MCF 10A (cell line): ENCODE measurements around the gene RNF220. TPM values are rescaled to one million over a fixed set of nuclear protein-coding genes. Genes with fewer than 3 reads are reported as not detected.

ENCODE experiments used
- BruUV-seq: library from RNA; stranded (reverse); fragments of 400-500 nt; replicated peaks from 2 replicates; lab custom pipeline; 2021; lab: Mats Ljungman, UMichigan
- CTCF ChIA-PET: fragments of 300-600 bp; sonication (Branson Sonifier 250); formaldehyde crosslinking; extraction: SDS; loops from one replicate; lab custom pipeline; 2021; ENCODE audit warnings: antibody characterized with exemption, inconsistent platforms; lab: Yijun Ruan, JAX
- POLR2A ChIA-PET: fragments of 300-600, 350-650 bp; sonication (Branson Sonifier 250); formaldehyde crosslinking; extraction: SDS; loops from one replicate; lab custom pipeline; 2020; ENCODE audit warnings: antibody characterized with exemption, inconsistent platforms; lab: Yijun Ruan, JAX
- DNase-seq: peaks from one replicate; pipeline ENCODE4 v3.0.0-alpha.2; 2018; ENCODE audit not compliant: unreplicated experiment
- H3K27ac Mint-ChIP-seq: one replicate; pipeline ENCODE4 v1.8.0; 2022; ENCODE audit warnings: mild to moderate bottlenecking, low read depth, mixed read lengths; ENCODE audit not compliant: unreplicated experiment
- H3K27me3 Mint-ChIP-seq: one replicate; pipeline ENCODE4 v1.8.0; 2022; ENCODE audit warnings: mixed read lengths; ENCODE audit not compliant: insufficient read depth, unreplicated experiment
- H3K36me3 Mint-ChIP-seq: one replicate; pipeline ENCODE4 v1.8.0; 2022; ENCODE audit warnings: mild to moderate bottlenecking, moderate library complexity, mixed read lengths; ENCODE audit not compliant: insufficient read depth, unreplicated experiment
- H3K4me1 Mint-ChIP-seq: one replicate; pipeline ENCODE4 v1.8.0; 2022; ENCODE audit warnings: mixed read lengths; ENCODE audit not compliant: insufficient read depth, unreplicated experiment
- H3K4me3 Mint-ChIP-seq: one replicate; pipeline ENCODE4 v1.8.0; 2022; ENCODE audit warnings: mild to moderate bottlenecking, moderate library complexity, mixed read lengths; ENCODE audit not compliant: unreplicated experiment
- H3K9me3 Mint-ChIP-seq: one replicate; pipeline ENCODE4 v1.8.0; 2022; ENCODE audit warnings: mixed read lengths; ENCODE audit not compliant: unreplicated experiment
- intact Hi-C: fragments of 100-400 bp; cut with micrococcal nuclease; formaldehyde crosslinking; loops from 2 replicates; pipeline ENCODE4 v1.14.1; 2022
- total RNA-seq: library from RNA; stranded (reverse); gene quantifications from 2 replicates; pipeline ENCODE4 v1.2.3, GENCODE V29; 2022
- TF ChIP-seq, protein P1 (sequence below): fragments of 200-600 bp; IDR thresholded peaks from one replicate; pipeline ENCODE4 v1.8.0; 2022; ENCODE audit warnings: antibody characterized with exemption, mild to moderate bottlenecking; ENCODE audit not compliant: unreplicated experiment

RNF220 gene
- total RNA-seq, 1 experiment from 2014 or later: 67.1 TPM

DNA sequence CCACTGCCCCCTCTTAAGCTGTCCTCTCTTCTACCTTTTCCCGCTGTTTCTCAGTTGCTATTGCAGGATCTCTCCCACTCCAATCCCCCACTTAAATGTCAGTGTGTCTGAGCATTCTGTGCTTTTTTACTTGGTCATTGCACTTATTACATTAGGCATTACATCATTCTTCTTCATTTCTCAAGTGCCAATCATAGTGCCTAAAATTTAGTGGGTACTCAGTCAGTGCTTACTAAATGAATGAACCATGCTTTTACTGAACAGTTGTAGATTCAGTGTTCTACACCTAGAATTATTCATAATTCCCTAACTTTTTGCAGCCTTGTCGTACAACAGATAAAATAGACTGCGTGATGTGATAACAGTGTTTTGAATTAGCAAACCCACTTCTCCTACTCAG is 288.8 kb downstream of the RNF220 start:
- Mint-ChIP-seq H3K9me3 (no peaks in the 10 kb centered on the region), H3K27ac (no peak overlapping the region), H3K36me3 (no peaks in the 10 kb centered on the region), H3K27me3 (no peaks in the 10 kb centered on the region), H3K4me1 (peaks cover 6% of the 10 kb centered on the region), H3K4me3 (no peak overlapping the region)
- ChIA-PET CTCF (interaction anchor here (0.6 kb wide), 1 partner anchor 12 kb away, joined by 3 read pairs; no protein-coding TSS in a partner anchor), POLR2A (interaction anchor here (2.3 kb wide), 1 partner anchor 28 kb away, joined by 6 read pairs; no protein-coding TSS in a partner anchor)
- no TSS peak for BruUV-seq
- intact Hi-C loops: no loop called here
- TF ChIP-seq, protein P1, sequence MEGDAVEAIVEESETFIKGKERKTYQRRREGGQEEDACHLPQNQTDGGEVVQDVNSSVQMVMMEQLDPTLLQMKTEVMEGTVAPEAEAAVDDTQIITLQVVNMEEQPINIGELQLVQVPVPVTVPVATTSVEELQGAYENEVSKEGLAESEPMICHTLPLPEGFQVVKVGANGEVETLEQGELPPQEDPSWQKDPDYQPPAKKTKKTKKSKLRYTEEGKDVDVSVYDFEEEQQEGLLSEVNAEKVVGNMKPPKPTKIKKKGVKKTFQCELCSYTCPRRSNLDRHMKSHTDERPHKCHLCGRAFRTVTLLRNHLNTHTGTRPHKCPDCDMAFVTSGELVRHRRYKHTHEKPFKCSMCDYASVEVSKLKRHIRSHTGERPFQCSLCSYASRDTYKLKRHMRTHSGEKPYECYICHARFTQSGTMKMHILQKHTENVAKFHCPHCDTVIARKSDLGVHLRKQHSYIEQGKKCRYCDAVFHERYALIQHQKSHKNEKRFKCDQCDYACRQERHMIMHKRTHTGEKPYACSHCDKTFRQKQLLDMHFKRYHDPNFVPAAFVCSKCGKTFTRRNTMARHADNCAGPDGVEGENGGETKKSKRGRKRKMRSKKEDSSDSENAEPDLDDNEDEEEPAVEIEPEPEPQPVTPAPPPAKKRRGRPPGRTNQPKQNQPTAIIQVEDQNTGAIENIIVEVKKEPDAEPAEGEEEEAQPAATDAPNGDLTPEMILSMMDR: no peak
- no peak for DNase-seq

DNA sequence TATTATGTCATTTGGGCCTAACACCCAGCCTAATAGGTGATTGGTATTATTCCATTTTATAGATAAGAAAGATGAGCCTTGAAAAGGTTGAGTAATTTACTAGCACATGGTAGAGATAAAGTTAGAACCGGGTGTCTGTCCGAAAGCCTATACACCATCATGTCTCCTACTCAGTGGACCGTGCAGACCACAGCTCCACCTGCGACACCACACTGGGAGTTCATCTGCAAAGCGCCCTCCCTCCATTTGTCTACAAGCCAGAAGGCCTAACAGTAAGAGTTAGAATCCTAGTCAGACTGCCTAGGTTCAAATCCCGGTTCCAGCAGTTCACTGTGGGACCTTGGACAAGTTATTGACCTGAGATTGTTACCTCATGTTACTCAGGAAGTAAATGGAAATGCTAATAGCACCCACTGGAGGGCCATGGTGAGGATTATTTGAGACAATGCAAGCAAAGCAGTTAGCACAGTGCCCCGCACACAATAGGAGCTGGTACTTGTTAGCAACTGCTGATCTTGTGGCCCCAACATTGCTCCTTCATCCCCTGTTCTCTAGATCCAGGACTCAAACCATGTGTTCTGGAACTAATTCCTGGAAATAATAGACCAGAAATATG is 289.9 kb downstream of the RNF220 start:
- H3K36me3 Mint-ChIP-seq: no peaks in the 10 kb centered on the region
- ChIA-PET CTCF (no interaction called here), POLR2A (no interaction called here)
- H3K9me3 Mint-ChIP-seq: no peaks in the 10 kb centered on the region
- TF ChIP-seq, protein P1: no peak
- no peak for DNase-seq
- H3K27ac Mint-ChIP-seq: no peak overlapping the region
- no peak overlapping the region for H3K4me3 Mint-ChIP-seq
- no peaks in the 10 kb centered on the region for H3K27me3 Mint-ChIP-seq
- BruUV-seq: no TSS peak
- intact Hi-C loops: no loop called here
- peaks cover 6% of the 10 kb centered on the region for H3K4me1 Mint-ChIP-seq

DNA sequence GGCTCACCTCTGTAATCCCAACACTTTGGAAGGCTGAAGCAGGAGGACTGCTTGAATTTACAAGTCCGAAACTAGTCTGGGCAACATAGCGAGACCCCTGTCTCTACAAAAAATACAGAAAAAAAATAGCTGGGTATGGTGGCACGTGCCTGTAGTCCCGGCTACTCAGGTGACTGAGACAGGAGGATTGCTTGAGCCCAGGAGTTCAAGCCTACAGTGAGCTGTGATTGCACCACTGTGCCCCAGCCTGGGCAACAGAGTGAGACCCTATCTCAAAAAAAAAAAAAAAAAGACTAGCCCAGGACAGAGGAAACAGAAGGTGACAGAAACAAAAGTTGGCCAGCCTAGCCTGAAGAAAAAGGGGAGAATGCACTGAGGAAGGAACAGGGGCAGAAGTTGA is 290.6 kb downstream of the RNF220 start:
- CTCF ChIA-PET: no interaction called here
- no peak overlapping the region for H3K27ac Mint-ChIP-seq

DNA sequence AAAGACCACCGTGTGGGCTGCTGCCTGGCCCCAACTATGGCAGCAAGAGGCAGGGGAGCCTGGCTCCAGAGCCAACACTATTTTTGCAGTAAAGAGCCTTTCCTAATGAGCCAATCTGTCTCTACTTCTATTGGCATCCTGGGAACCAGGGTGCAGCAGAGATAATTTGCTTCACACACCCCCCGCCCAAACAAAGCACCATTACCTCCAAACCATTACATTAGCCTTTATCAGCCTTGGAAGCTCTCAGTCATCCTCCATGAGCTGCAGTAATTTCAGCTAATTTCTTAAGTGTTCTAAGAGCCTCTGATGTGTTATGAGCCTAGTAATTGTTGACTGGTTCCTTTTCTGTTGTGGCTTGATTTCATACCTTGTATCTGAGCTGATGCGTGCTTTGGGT is 291.0 kb downstream of the RNF220 start:
- Mint-ChIP-seq H3K27me3 (no peaks in the 10 kb centered on the region), H3K4me3 (no peak overlapping the region), H3K27ac (no peak overlapping the region), H3K9me3 (no peaks in the 10 kb centered on the region), H3K36me3 (no peaks in the 10 kb centered on the region), H3K4me1 (peaks cover 6% of the 10 kb centered on the region)
- ChIA-PET POLR2A (interaction anchor here (2.5 kb wide), 1 partner anchor 26 kb away, joined by 8 read pairs; no protein-coding TSS in a partner anchor), CTCF (interaction anchor here (0.9 kb wide), 1 partner anchor 101 kb away, joined by 3 read pairs; no protein-coding TSS in a partner anchor)
- intact Hi-C loops: no loop called here
- no peak for DNase-seq
- no TSS peak for BruUV-seq
- TF ChIP-seq, protein P1: no peak

More for the DNA sequence above, 290.6 kb downstream of the RNF220 start:
- Mint-ChIP-seq H3K9me3 (no peaks in the 10 kb centered on the region), H3K4me3 (no peak overlapping the region), H3K27me3 (no peaks in the 10 kb centered on the region), H3K4me1 (peaks cover 6% of the 10 kb centered on the region), H3K36me3 (no peaks in the 10 kb centered on the region)
- intact Hi-C loops: no loop called here
- DNase-seq: no peak
- POLR2A ChIA-PET: interaction anchor here (2.5 kb wide), 1 partner anchor 26 kb away, joined by 8 read pairs; no protein-coding TSS in a partner anchor
- no TSS peak for BruUV-seq
- TF ChIP-seq, protein P1: no peak
